ENCODE measurements around the gene NKAPD1. TPM values are rescaled to one million over a fixed set of nuclear protein-coding genes. Genes with fewer than 3 reads are reported as not detected.
"Not testable (repeated sequence)": the region's sequence is repeated elsewhere in the genome, so short reads cannot be mapped to it uniquely, and the experiment has no call there.

Gene NKAPD1
- total RNA-seq, result 10 to 100 TPM; 14.8 to 19.6 TPM

GRCh38 chr11:112073941-112074811 is at the start of gene NKAPD1, which contains the start of gene PIH1D2:
NKAPD1 (plus strand) TSS chr11:112074299; CDS start chr11:112075575, 1,276 bp downstream.
PIH1D2 (minus strand) TSS chr11:112074017; CDS start chr11:112073174, 843 bp downstream.
- DNase-seq, result peak; percentile 86
- Mint-ChIP-seq H3K27ac (peak within 1 kb of the TSS; percentile 97), H3K4me3 (peak within 1 kb of the TSS; percentile 97), H3K9me3 (no peaks in the 10 kb centered on the region), H3K36me3 (ENCODE audit: low read depth) (peaks cover 18% of the 10 kb centered on the region), H3K4me1 (ENCODE audit: low read depth) (peaks cover 28% of the 10 kb centered on the region), H3K27me3 (ENCODE audit: low read depth) (peaks cover 6% of the 10 kb centered on the region)
- intact Hi-C loops (cut with micrococcal nuclease), result loop anchor here (1.0 kb wide), 5 partner anchors 12 to 1240 kb away; partner anchors contain the start of genes CFAP68, DLAT, FDXACB1 and SDHD
- CTCF ChIA-PET, result interaction anchor here (0.9 to 1.5 kb wide), 2 partner anchors 13 to 146 kb away, joined by 4 read pairs; partner anchors contain the start of genes SDHD and TIMM8B

GRCh38 chr11:112024773-112025678 is 49.1 kb upstream of the NKAPD1 start, which contains the start of gene DLAT:
DLAT (plus strand) TSS chr11:112025408; CDS start chr11:112025473, 65 bp downstream.
- peak within 1 kb of the TSS; percentile 100 for H3K4me3 Mint-ChIP-seq
- H3K27ac Mint-ChIP-seq, result peak within 1 kb of the TSS; percentile 100
- intact Hi-C loops (cut with micrococcal nuclease), result loop anchor here (1.0 to 10.0 kb wide), 10 partner anchors 32 to 420 kb away; partner anchors contain the start of genes ALG9, CFAP68, FDXACB1 and NKAPD1
- H3K4me1 Mint-ChIP-seq (ENCODE audit: low read depth), result peaks cover 28% of the 10 kb centered on the region
- CTCF ChIA-PET, result interaction anchor here (0.7 to 0.8 kb wide), 3 partner anchors 25 to 255 kb away, joined by 3 to 5 read pairs (median 4); no protein-coding TSS in a partner anchor
- H3K9me3 Mint-ChIP-seq, result no peaks in the 10 kb centered on the region
- H3K36me3 Mint-ChIP-seq (ENCODE audit: low read depth), result peaks cover 29% of the 10 kb centered on the region
- peak; percentile 89 for DNase-seq
- no peaks in the 10 kb centered on the region for H3K27me3 Mint-ChIP-seq (ENCODE audit: low read depth)

GRCh38 chr11:112025707-112026106 is 48.4 kb upstream of the NKAPD1 start:
- CTCF ChIA-PET, result interaction anchor here (0.7 to 0.8 kb wide), 2 partner anchors 94 to 255 kb away, joined by 4 to 5 read pairs; no protein-coding TSS in a partner anchor
- Mint-ChIP-seq H3K27ac (peak overlapping the region; percentile 100), H3K27me3 (ENCODE audit: low read depth) (no peaks in the 10 kb centered on the region), H3K36me3 (ENCODE audit: low read depth) (peaks cover 33% of the 10 kb centered on the region), H3K4me1 (ENCODE audit: low read depth) (peaks cover 31% of the 10 kb centered on the region), H3K9me3 (no peaks in the 10 kb centered on the region), H3K4me3 (peak overlapping the region; percentile 100)
- intact Hi-C loops (cut with micrococcal nuclease), result loop anchor here (1.0 to 10.0 kb wide), 9 partner anchors 31 to 421 kb away; partner anchors contain the start of genes ALG9, CFAP68, FDXACB1 and NKAPD1
- DNase-seq, result no peak

GRCh38 chr11:112026784-112027410 is 47.2 kb upstream of the NKAPD1 start:
- peaks cover 31% of the 10 kb centered on the region for H3K4me1 Mint-ChIP-seq (ENCODE audit: low read depth)
- H3K4me3 Mint-ChIP-seq; H3K27ac Mint-ChIP-seq; DNase-seq; CTCF ChIA-PET; H3K9me3 Mint-ChIP-seq; H3K27me3 Mint-ChIP-seq (ENCODE audit: low read depth): not testable (repeated sequence)
- intact Hi-C loops (cut with micrococcal nuclease), result loop anchor here (10.0 kb wide), 2 partner anchors 262 to 422 kb away; partner anchors contain the start of genes PPP2R1B and SIK2
- H3K36me3 Mint-ChIP-seq (ENCODE audit: low read depth), result peaks cover 33% of the 10 kb centered on the region

GRCh38 chr11:112029460-112029859 is 44.6 kb upstream of the NKAPD1 start:
- Mint-ChIP-seq H3K27me3 (ENCODE audit: low read depth) (no peaks in the 10 kb centered on the region), H3K9me3 (no peaks in the 10 kb centered on the region), H3K4me3 (no peak overlapping the region), H3K4me1 (ENCODE audit: low read depth) (peaks cover 17% of the 10 kb centered on the region), H3K36me3 (ENCODE audit: low read depth) (peaks cover 42% of the 10 kb centered on the region), H3K27ac (no peak overlapping the region)
- CTCF ChIA-PET, result interaction anchor here (0.6 kb wide), 1 partner anchor 28 kb away, joined by 3 read pairs; no protein-coding TSS in a partner anchor
- no peak for DNase-seq
- intact Hi-C loops (cut with micrococcal nuclease), result loop anchor here (10.0 kb wide), 2 partner anchors 265 to 425 kb away; partner anchors contain the start of genes PPP2R1B and SIK2

- no peak for DNase-seq
- peaks cover 6% of the 10 kb centered on the region for H3K4me1 Mint-ChIP-seq (ENCODE audit: low read depth)
- H3K27ac Mint-ChIP-seq, result no peak overlapping the region
- peaks cover 36% of the 10 kb centered on the region for H3K36me3 Mint-ChIP-seq (ENCODE audit: low read depth)
- no peaks in the 10 kb centered on the region for H3K9me3 Mint-ChIP-seq
- H3K4me3 Mint-ChIP-seq, result no peak overlapping the region
- CTCF ChIA-PET, result interaction anchor here (0.9 kb wide), 1 partner anchor 102 kb away, joined by 3 read pairs; no protein-coding TSS in a partner anchor
- H3K27me3 Mint-ChIP-seq (ENCODE audit: low read depth), result no peaks in the 10 kb centered on the region
- intact Hi-C loops (cut with micrococcal nuclease), result no loop called here
Observed at GRCh38 chr11:112033902-112034301, 40.2 kb upstream of the NKAPD1 start.

GRCh38 chr11:112037527-112037926 is 36.6 kb upstream of the NKAPD1 start:
- H3K27me3 Mint-ChIP-seq (ENCODE audit: low read depth), result no peaks in the 10 kb centered on the region
- no peak overlapping the region for H3K27ac Mint-ChIP-seq
- H3K4me1 Mint-ChIP-seq (ENCODE audit: low read depth), result peaks cover 7% of the 10 kb centered on the region
- H3K9me3 Mint-ChIP-seq, result no peaks in the 10 kb centered on the region
- CTCF ChIA-PET, result interaction anchor here (1.0 to 1.1 kb wide), 2 partner anchors 106 to 243 kb away, joined by 3 to 4 read pairs; no protein-coding TSS in a partner anchor
- no peak overlapping the region for H3K4me3 Mint-ChIP-seq
- no peak for DNase-seq
- intact Hi-C loops (cut with micrococcal nuclease), result no loop called here
- peaks cover 30% of the 10 kb centered on the region for H3K36me3 Mint-ChIP-seq (ENCODE audit: low read depth)

GRCh38 chr11:112042161-112042960 is 31.7 kb upstream of the NKAPD1 start:
- peak overlapping the region; percentile 30 for H3K27ac Mint-ChIP-seq
- H3K4me3 Mint-ChIP-seq, result no peak overlapping the region
- intact Hi-C loops (cut with micrococcal nuclease), result no loop called here
- DNase-seq, result no peak
- CTCF ChIA-PET, result interaction anchor here (0.7 to 1.0 kb wide), 2 partner anchors 72 to 146 kb away, joined by 3 read pairs; no protein-coding TSS in a partner anchor
- no peaks in the 10 kb centered on the region for H3K27me3 Mint-ChIP-seq (ENCODE audit: low read depth)
- H3K36me3 Mint-ChIP-seq (ENCODE audit: low read depth), result peaks cover 47% of the 10 kb centered on the region
- H3K4me1 Mint-ChIP-seq (ENCODE audit: low read depth), result peaks cover 8% of the 10 kb centered on the region
- H3K9me3 Mint-ChIP-seq, result no peaks in the 10 kb centered on the region

- Mint-ChIP-seq H3K36me3 (ENCODE audit: low read depth) (peaks cover 50% of the 10 kb centered on the region), H3K4me3 (no peak overlapping the region), H3K27me3 (ENCODE audit: low read depth) (no peaks in the 10 kb centered on the region), H3K9me3 (no peaks in the 10 kb centered on the region), H3K4me1 (ENCODE audit: low read depth) (peaks cover 11% of the 10 kb centered on the region), H3K27ac (no peak overlapping the region)
- CTCF ChIA-PET, result interaction anchor here (0.7 to 1.7 kb wide), 3 partner anchors 61 to 147 kb away, joined by 3 to 4 read pairs (median 3); no protein-coding TSS in a partner anchor
- intact Hi-C loops (cut with micrococcal nuclease), result no loop called here
- DNase-seq, result no peak
Observed at GRCh38 chr11:112042961-112043304, 31.2 kb upstream of the NKAPD1 start.

- Mint-ChIP-seq H3K27me3 (ENCODE audit: low read depth) (no peaks in the 10 kb centered on the region), H3K9me3 (no peaks in the 10 kb centered on the region), H3K36me3 (ENCODE audit: low read depth) (peaks cover 58% of the 10 kb centered on the region), H3K27ac (no peak overlapping the region), H3K4me3 (no peak overlapping the region), H3K4me1 (ENCODE audit: low read depth) (peaks cover 27% of the 10 kb centered on the region)
- intact Hi-C loops (cut with micrococcal nuclease), result no loop called here
- CTCF ChIA-PET, result interaction anchor here (0.6 kb wide), 1 partner anchor 39 kb away, joined by 3 read pairs; no protein-coding TSS in a partner anchor
- DNase-seq, result no peak
Observed at GRCh38 chr11:112044961-112045360, 29.1 kb upstream of the NKAPD1 start.

Measured in activated naive CD4-positive, alpha-beta T cell treated with anti-CD3 and anti-CD28 coated beads for 36 hours (primary cell).